ENCODE measurements around the gene CXCL14. TPM values are rescaled to one million over a fixed set of nuclear protein-coding genes. Genes with fewer than 3 reads are reported as not detected.
A peak's percentile ranks its signal among the peaks of the same experiment; 100 is the strongest.

CXCL14 gene
- total RNA-seq, 4 donors from 2014 or later = 11.5 to 31.0 (median 21.7) TPM

DNA sequence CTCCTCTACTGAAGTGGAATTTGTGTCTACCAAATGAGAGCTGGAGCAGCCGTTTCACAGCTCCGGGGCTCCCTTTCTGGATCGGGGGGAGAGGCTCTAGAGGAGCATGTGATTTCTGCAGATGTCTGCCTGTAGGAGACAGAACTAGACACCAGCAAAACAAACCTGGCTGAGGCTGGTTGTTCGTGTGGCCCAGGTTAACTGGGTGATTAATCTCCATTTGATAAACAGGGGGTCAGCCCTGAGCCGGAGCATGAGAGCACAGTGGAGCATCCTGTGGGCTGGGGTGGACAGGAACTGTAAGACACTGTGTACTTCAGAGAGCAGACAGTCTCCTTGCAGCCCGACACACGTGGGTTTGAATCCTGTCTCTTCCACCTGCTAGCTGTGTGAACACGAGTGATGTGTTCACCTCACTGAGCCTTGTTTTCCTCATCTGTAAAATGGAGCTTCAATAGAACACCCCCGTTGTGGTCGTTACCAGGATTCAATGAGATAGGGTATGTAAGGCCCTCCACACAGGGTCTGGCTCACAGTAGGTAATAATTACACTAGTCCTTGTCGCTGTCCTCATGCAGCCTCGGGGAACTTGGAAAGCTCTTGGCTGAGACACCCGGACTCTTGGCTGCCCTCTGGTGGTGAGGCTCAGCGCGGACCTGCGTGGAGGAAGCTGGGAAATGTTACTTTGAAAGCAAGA lies 12.9 kb downstream of the CXCL14 start:
- H3K9me3 ChIP-seq = no peaks in the 10 kb centered on the region
- H3K4me3 ChIP-seq = no peak overlapping the region
- TF ChIP-seq POLR2AphosphoS5 (IDR thresholded peaks at IDR 0.05) = no peak
- TF ChIP-seq, protein P1, sequence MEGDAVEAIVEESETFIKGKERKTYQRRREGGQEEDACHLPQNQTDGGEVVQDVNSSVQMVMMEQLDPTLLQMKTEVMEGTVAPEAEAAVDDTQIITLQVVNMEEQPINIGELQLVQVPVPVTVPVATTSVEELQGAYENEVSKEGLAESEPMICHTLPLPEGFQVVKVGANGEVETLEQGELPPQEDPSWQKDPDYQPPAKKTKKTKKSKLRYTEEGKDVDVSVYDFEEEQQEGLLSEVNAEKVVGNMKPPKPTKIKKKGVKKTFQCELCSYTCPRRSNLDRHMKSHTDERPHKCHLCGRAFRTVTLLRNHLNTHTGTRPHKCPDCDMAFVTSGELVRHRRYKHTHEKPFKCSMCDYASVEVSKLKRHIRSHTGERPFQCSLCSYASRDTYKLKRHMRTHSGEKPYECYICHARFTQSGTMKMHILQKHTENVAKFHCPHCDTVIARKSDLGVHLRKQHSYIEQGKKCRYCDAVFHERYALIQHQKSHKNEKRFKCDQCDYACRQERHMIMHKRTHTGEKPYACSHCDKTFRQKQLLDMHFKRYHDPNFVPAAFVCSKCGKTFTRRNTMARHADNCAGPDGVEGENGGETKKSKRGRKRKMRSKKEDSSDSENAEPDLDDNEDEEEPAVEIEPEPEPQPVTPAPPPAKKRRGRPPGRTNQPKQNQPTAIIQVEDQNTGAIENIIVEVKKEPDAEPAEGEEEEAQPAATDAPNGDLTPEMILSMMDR (IDR thresholded peaks at IDR 0.05) = peak; percentile 69 to 91 (median 79)
- no peaks in the 10 kb centered on the region for H3K36me3 ChIP-seq
- H3K4me1 ChIP-seq = no peaks in the 10 kb centered on the region
- in situ Hi-C loops (cut with MboI; ENCODE audit: low pct_ligation_motif_present in 1 of 4, low pct_unique_long_range_greater_than_20kb in 1 of 4, low sequenced_read_pairs in 3 of 4) (loop anchor here in 1 of 4 donors (25.0 kb wide), 1 partner anchor 646 kb away; no protein-coding TSS in a partner anchor), intact Hi-C loops (cut with DNase I; ENCODE audit: low total_unique reads) (loop anchor here (5.0 kb wide), 1 partner anchor 266 kb away; the partner anchor contains the start of gene SLC25A48)
- no peak overlapping the region for H3K27ac ChIP-seq
- peak; percentile 76 for DNase-seq
- H3K27me3 ChIP-seq = peaks cover 6% of the 10 kb centered on the region
- WGBS, 2 donors (ENCODE audit: low coverage in 1 of 2) = 28% methylated on average over 16 of the region's 16 CpGs; no CpG with 5 or more reads in 1 of the 2 donors

DNA sequence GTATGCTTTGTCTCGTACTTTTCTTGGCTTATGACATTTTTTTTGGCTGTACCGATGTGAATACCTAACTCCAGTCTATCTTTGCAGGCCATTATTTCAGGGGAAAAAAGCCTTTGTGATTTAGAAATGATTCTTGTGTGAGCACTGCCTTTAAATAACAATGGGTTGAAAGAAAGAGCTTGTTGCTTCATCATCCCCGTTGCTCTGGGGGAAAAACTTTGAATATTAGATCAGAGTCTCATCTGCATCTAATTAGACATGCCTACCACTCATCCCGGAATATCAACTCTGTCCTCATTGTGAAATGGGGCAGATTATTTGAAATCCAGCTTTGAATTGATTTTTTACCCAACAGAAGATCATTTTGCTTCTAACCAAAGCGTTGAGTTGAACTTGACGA lies 13.5 kb downstream of the CXCL14 start:
- no peak for DNase-seq
- peaks cover 6% of the 10 kb centered on the region for H3K27me3 ChIP-seq
- H3K4me1 ChIP-seq = no peaks in the 10 kb centered on the region
- TF ChIP-seq EP300 (IDR thresholded peaks at IDR 0.05; ENCODE audit: low read depth) (no peak), POLR2A (IDR thresholded peaks at IDR 0.05) (no peak), POLR2AphosphoS5 (IDR thresholded peaks at IDR 0.05) (no peak)
- TF ChIP-seq, protein P1 (IDR thresholded peaks at IDR 0.05) = no peak
- intact Hi-C loops (cut with DNase I; ENCODE audit: low total_unique reads) (loop anchor here (5.0 kb wide), 1 partner anchor 267 kb away; the partner anchor contains the start of gene SLC25A48), in situ Hi-C loops (cut with MboI; ENCODE audit: low pct_ligation_motif_present in 1 of 4, low pct_unique_long_range_greater_than_20kb in 1 of 4, low sequenced_read_pairs in 3 of 4) (loop anchor here in 1 of 4 donors (25.0 kb wide), 1 partner anchor 647 kb away; no protein-coding TSS in a partner anchor)
- H3K27ac ChIP-seq = no peak overlapping the region
- H3K4me3 ChIP-seq = no peak overlapping the region
- WGBS, 2 donors (ENCODE audit: low coverage in 1 of 2) = 78 to 80% methylated on average over 6 of the region's 6 CpGs
- H3K36me3 ChIP-seq = no peaks in the 10 kb centered on the region
- no peaks in the 10 kb centered on the region for H3K9me3 ChIP-seq

DNA sequence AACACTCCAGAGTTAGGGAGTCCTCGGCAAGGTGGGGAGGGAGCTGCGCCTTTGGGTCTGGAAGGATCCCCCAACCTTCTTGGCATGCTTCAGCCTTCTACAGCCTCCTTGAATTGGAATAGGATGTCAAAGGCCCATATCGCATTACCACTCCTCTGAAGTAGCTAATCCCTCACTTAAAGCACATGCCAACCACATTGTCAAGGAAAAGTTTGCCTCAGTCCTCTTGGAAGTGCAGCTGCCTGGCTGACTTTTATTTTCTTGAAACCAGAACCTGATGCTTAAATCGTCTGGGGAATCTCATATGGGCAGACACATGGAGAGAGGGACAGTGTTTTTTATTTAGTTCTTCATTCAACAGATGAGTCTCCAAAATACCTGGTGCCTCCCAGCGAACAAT lies 14.5 kb downstream of the CXCL14 start:
- H3K27me3 ChIP-seq = peaks cover 8% of the 10 kb centered on the region
- intact Hi-C loops (cut with DNase I; ENCODE audit: low total_unique reads) (no loop called here), in situ Hi-C loops (cut with MboI; ENCODE audit: low pct_ligation_motif_present in 1 of 4, low pct_unique_long_range_greater_than_20kb in 1 of 4, low sequenced_read_pairs in 3 of 4) (loop anchor here in 1 of 4 donors (25.0 kb wide), 1 partner anchor 648 kb away; no protein-coding TSS in a partner anchor)
- H3K4me1 ChIP-seq = no peaks in the 10 kb centered on the region
- H3K4me3 ChIP-seq = no peak overlapping the region
- no peaks in the 10 kb centered on the region for H3K36me3 ChIP-seq
- no peak for TF ChIP-seq POLR2AphosphoS5 (IDR thresholded peaks at IDR 0.05)
- no peak for TF ChIP-seq POLR2A (IDR thresholded peaks at IDR 0.05)
- TF ChIP-seq EP300 (IDR thresholded peaks at IDR 0.05; ENCODE audit: low read depth) = no peak
- TF ChIP-seq, protein P1 (IDR thresholded peaks at IDR 0.05) = no peak
- WGBS, 2 donors (ENCODE audit: low coverage in 1 of 2) = 70 to 83% methylated on average over 2 to 5 of the region's 5 CpGs
- H3K9me3 ChIP-seq = no peaks in the 10 kb centered on the region
- H3K27ac ChIP-seq = no peak overlapping the region
- DNase-seq = no peak

DNA sequence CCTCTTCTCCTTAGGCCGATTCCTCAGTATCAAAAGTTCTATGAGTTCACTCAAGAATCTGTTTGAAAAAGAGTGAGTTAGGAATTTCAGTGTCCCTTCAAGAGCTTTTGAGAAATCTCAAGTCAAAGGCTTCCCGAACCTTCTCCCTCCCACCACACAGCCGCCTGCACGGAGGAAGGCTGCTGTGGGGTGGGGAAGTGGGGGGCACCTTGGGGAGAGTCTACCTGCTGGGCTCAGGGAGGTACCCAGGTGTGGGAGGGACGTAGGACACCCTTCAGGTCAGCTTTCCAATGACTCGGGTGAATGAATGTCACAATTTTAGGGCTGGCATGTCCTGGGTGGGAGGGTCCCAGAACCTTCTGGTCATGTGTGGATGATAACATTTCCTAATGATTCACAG lies 17.5 kb downstream of the CXCL14 start:
- H3K27ac ChIP-seq = no peak overlapping the region
- H3K36me3 ChIP-seq = no peaks in the 10 kb centered on the region
- peaks cover 29% of the 10 kb centered on the region for H3K27me3 ChIP-seq
- WGBS, 2 donors (ENCODE audit: low coverage in 1 of 2) = 70 to 84% methylated on average over 2 to 6 of the region's 6 CpGs
- H3K4me3 ChIP-seq = no peak overlapping the region
- H3K9me3 ChIP-seq = no peaks in the 10 kb centered on the region
- in situ Hi-C loops (cut with MboI; ENCODE audit: low pct_ligation_motif_present in 1 of 4, low pct_unique_long_range_greater_than_20kb in 1 of 4, low sequenced_read_pairs in 3 of 4) = loop anchor here in 1 of 4 donors (25.0 kb wide), 1 partner anchor 651 kb away; no protein-coding TSS in a partner anchor
- no peak for DNase-seq
- intact Hi-C loops (cut with DNase I; ENCODE audit: low total_unique reads) = no loop called here
- TF ChIP-seq POLR2AphosphoS5 (IDR thresholded peaks at IDR 0.05) (no peak), EP300 (IDR thresholded peaks at IDR 0.05; ENCODE audit: low read depth) (no peak), POLR2A (IDR thresholded peaks at IDR 0.05) (no peak)
- TF ChIP-seq, protein P1 (IDR thresholded peaks at IDR 0.05) = no peak
- no peaks in the 10 kb centered on the region for H3K4me1 ChIP-seq
